Measurements from ENCODE around the gene FARP2. TPM values are rescaled to one million over a fixed set of nuclear protein-coding genes. Genes with fewer than 3 reads are reported as not detected.

Gene FARP2
- total RNA-seq, 4 donors from 2014 or later: 27.6 to 44.0 (median 35.9) TPM

- WGBS, 2 donors (ENCODE audit: low coverage in 1 of 2): 83% methylated on average over 11 to 15 of the region's 15 CpGs
- Histone ChIP-seq H3K36me3 (no peaks in the 10 kb centered on the region), H3K4me1 (peaks cover 0 to 22% (median 10%) of the 10 kb centered on the region in 3 donors), H3K27me3 (peaks cover 54% of the 10 kb centered on the region), H3K9me3 (peaks cover 0 to 4% (median 0%) of the 10 kb centered on the region in 3 donors), H3K4me3 (no peak overlapping the region), H3K27ac (no peak overlapping the region)
- no peak for ATAC-seq
- TF ChIP-seq EP300 (IDR thresholded peaks at IDR 0.05) (no peak), POLR2AphosphoS5 (IDR thresholded peaks at IDR 0.05) (no peak), POLR2A (IDR thresholded peaks at IDR 0.05) (no peak)
- TF ChIP-seq, protein P1, sequence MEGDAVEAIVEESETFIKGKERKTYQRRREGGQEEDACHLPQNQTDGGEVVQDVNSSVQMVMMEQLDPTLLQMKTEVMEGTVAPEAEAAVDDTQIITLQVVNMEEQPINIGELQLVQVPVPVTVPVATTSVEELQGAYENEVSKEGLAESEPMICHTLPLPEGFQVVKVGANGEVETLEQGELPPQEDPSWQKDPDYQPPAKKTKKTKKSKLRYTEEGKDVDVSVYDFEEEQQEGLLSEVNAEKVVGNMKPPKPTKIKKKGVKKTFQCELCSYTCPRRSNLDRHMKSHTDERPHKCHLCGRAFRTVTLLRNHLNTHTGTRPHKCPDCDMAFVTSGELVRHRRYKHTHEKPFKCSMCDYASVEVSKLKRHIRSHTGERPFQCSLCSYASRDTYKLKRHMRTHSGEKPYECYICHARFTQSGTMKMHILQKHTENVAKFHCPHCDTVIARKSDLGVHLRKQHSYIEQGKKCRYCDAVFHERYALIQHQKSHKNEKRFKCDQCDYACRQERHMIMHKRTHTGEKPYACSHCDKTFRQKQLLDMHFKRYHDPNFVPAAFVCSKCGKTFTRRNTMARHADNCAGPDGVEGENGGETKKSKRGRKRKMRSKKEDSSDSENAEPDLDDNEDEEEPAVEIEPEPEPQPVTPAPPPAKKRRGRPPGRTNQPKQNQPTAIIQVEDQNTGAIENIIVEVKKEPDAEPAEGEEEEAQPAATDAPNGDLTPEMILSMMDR (IDR thresholded peaks at IDR 0.05): no peak
These were observed 182.9 kb downstream of the FARP2 start for GRCh38 chr2:241538838-241539615.

DNA sequence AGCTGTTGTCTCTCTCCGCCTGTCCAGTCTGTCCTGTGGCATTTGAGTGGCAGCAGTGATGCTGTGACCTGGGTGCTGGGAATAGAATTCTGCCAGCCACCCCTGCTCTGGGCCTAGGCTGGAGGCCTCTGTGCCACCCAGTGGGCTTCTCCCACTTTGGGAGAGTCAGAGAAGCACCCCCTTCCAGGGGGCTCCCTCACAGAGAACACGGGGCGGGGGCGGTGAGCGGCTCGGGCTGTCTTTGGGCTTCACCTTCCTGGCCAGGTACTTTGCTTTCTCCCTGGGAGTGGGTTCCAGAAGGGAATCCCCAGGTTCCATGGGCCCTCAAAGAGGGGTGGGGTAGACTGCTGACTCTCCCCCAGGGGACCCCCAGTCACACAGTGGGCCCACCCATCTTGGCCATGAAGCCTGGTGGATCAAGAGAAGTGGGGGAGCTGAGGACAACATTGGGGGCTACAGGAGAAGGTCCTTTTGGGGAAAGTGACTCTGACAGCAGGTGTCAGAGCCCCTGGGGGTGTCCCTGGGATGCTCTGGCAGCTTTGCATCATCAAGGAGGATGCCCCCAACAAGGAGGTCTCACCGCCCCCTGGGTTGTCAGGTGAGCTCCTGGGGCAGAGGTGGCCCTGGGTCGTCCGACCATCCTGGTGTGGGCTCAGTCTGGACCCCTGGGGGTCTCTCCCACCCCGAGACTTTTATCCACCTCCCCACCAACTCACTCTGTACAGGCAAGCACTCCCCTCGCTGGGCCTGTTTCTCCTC, 183.7 kb downstream of the FARP2 start:
- H3K27me3 ChIP-seq: peaks cover 54% of the 10 kb centered on the region
- H3K4me1 ChIP-seq: peaks cover 0 to 24% (median 10%) of the 10 kb centered on the region in 3 donors
- no peaks in the 10 kb centered on the region for H3K36me3 ChIP-seq
- no peak overlapping the region for H3K4me3 ChIP-seq
- H3K27ac ChIP-seq: peak overlapping the region in 1 of 4 donors; percentile 78
- H3K9me3 ChIP-seq: peaks cover 0 to 4% (median 0%) of the 10 kb centered on the region in 3 donors
- TF ChIP-seq POLR2A (IDR thresholded peaks at IDR 0.05): no peak
- TF ChIP-seq EP300 (IDR thresholded peaks at IDR 0.05): no peak
- TF ChIP-seq POLR2AphosphoS5 (IDR thresholded peaks at IDR 0.05): no peak
- TF ChIP-seq, protein P1 (IDR thresholded peaks at IDR 0.05): no peak
- WGBS, 2 donors (ENCODE audit: low coverage in 1 of 2): no CpG with 5 or more reads among the region's 11 CpGs
- ATAC-seq: no peak

GRCh38 chr2:241540401-241540770, 184.3 kb downstream of the FARP2 start:
- peak overlapping the region in 1 of 2 donors; percentile 49 for H3K4me3 ChIP-seq
- H3K27me3 ChIP-seq: peaks cover 54% of the 10 kb centered on the region
- no peaks in the 10 kb centered on the region for H3K36me3 ChIP-seq
- peaks cover 0 to 30% (median 10%) of the 10 kb centered on the region in 3 donors for H3K4me1 ChIP-seq
- no peak for ATAC-seq
- TF ChIP-seq EP300 (IDR thresholded peaks at IDR 0.05): no peak
- no peak for TF ChIP-seq POLR2AphosphoS5 (IDR thresholded peaks at IDR 0.05)
- TF ChIP-seq, protein P1 (IDR thresholded peaks at IDR 0.05): no peak
- TF ChIP-seq POLR2A (IDR thresholded peaks at IDR 0.05): no peak
- 0 to 50% methylated on average over 1 to 3 of the region's 10 CpGs for WGBS, 2 donors (ENCODE audit: low coverage in 1 of 2)
- H3K27ac ChIP-seq: peak overlapping the region in 1 of 4 donors; percentile 78
- peaks cover 0 to 4% (median 0%) of the 10 kb centered on the region in 3 donors for H3K9me3 ChIP-seq

- peak; percentile 60 for ATAC-seq
- Histone ChIP-seq H3K36me3 (no peaks in the 10 kb centered on the region), H3K4me3 (peak overlapping the region in 1 of 2 donors; percentile 49), H3K27me3 (peaks cover 54% of the 10 kb centered on the region), H3K4me1 (peaks cover 0 to 33% (median 10%) of the 10 kb centered on the region in 3 donors), H3K9me3 (peaks cover 0 to 4% (median 0%) of the 10 kb centered on the region in 3 donors), H3K27ac (peak overlapping the region in 2 of 4 donors; percentile 14 to 78)
- 19% methylated on average over 6 of the region's 68 CpGs; no CpG with 5 or more reads in 1 of the 2 donors for WGBS, 2 donors (ENCODE audit: low coverage in 1 of 2)
- no peak for TF ChIP-seq EP300 (IDR thresholded peaks at IDR 0.05)
- TF ChIP-seq POLR2AphosphoS5 (IDR thresholded peaks at IDR 0.05): no peak
- TF ChIP-seq, protein P1 (IDR thresholded peaks at IDR 0.05): no peak
- no peak for TF ChIP-seq POLR2A (IDR thresholded peaks at IDR 0.05)
These were observed 184.9 kb downstream of the FARP2 start for GRCh38 chr2:241540771-241541561.
